Right atrium auricular region (tissue), 2 donors: ENCODE data around the gene ETV6. TPM values are rescaled to one million over a fixed set of nuclear protein-coding genes. Genes with fewer than 3 reads are reported as not detected.

ENCODE experiments used
- DNase-seq: peaks from one replicate; pipeline ENCODE4 v3.0.0-alpha.2; 2019; ENCODE audit warnings: low spot score
- H3K27ac ChIP-seq, 2 donors: fragments of 200-600 bp; sonication (generic); 1 replicate in 1 of 2; 2 replicates in 1 of 2; pipeline ENCODE4 v1.5.1; 2016 to 2019
- H3K27me3 ChIP-seq, 2 donors: fragments of 200-600 bp; sonication (generic); one replicate each; pipeline versions ENCODE4 v1.5.1 to v1.6.0; 2017 to 2019
- H3K36me3 ChIP-seq: fragments of 200-600 bp; sonication (generic); one replicate; pipeline ENCODE4 v1.5.1; 2016
- H3K4me1 ChIP-seq, 2 donors: fragments of 200-600 bp; sonication (generic); one replicate each; pipeline versions ENCODE4 v1.5.1 to v1.6.0; 2017 to 2019
- H3K4me3 ChIP-seq, 2 donors: fragments of 200-600 bp; sonication (generic); 1 replicate in 1 of 2; 2 replicates in 1 of 2; pipeline ENCODE4 v1.5.1; 2017 to 2019; ENCODE audit warnings: mild to moderate bottlenecking in 1 of 2, moderate library complexity in 1 of 2
- H3K9me3 ChIP-seq, 2 donors: fragments of 200-600 bp; sonication (generic); one replicate each; pipeline ENCODE4 v1.5.1; 2019
- CTCF ChIP-seq, 2 donors: fragments of 200-600 bp; sonication (generic); IDR thresholded peaks; one replicate each; pipeline ENCODE4 v1.5.1; 2019; ENCODE audit warnings: antibody characterized with exemption in 2 of 2
- total RNA-seq, 2 donors: library from RNA; depleted of rRNA; stranded (reverse); fragments of >200 nt; gene quantifications; one replicate each; pipeline ENCODE4 v1.1.0, GENCODE V29; 2016

Gene ETV6
- total RNA-seq, 2 donors from 2014 or later = 6.7 TPM

GRCh38 chr12:11722071-11722470 lies 72.6 kb downstream of the ETV6 start:
- DNase-seq = no peak
- Histone ChIP-seq H3K4me1 (peaks cover 0 to 40% of the 10 kb centered on the region in 2 donors), H3K27ac (no peak overlapping the region), H3K9me3 (no peaks in the 10 kb centered on the region), H3K4me3 (no peak overlapping the region), H3K36me3 (no peaks in the 10 kb centered on the region), H3K27me3 (no peaks in the 10 kb centered on the region)
- no peak for TF ChIP-seq CTCF (IDR thresholded peaks at IDR 0.05)

- Histone ChIP-seq H3K36me3 (no peaks in the 10 kb centered on the region), H3K4me1 (peaks cover 0 to 40% of the 10 kb centered on the region in 2 donors), H3K4me3 (no peak overlapping the region), H3K27ac (no peak overlapping the region), H3K9me3 (no peaks in the 10 kb centered on the region), H3K27me3 (no peaks in the 10 kb centered on the region)
- no peak for TF ChIP-seq CTCF (IDR thresholded peaks at IDR 0.05)
- DNase-seq = no peak
Observed at GRCh38 chr12:11722578-11723138, 73.2 kb downstream of the ETV6 start.

- Histone ChIP-seq H3K4me3 (no peak overlapping the region), H3K9me3 (no peaks in the 10 kb centered on the region), H3K36me3 (no peaks in the 10 kb centered on the region), H3K4me1 (peaks cover 0 to 34% of the 10 kb centered on the region in 2 donors), H3K27me3 (no peaks in the 10 kb centered on the region), H3K27ac (no peak overlapping the region)
- no peak for DNase-seq
- no peak for TF ChIP-seq CTCF (IDR thresholded peaks at IDR 0.05)
Observed at GRCh38 chr12:11723993-11724392, 74.5 kb downstream of the ETV6 start.

- H3K9me3 ChIP-seq = no peaks in the 10 kb centered on the region
- no peak overlapping the region for H3K27ac ChIP-seq
- no peaks in the 10 kb centered on the region for H3K27me3 ChIP-seq
- H3K4me3 ChIP-seq = no peak overlapping the region
- DNase-seq = no peak
- H3K36me3 ChIP-seq = no peaks in the 10 kb centered on the region
- peaks cover 0 to 25% of the 10 kb centered on the region in 2 donors for H3K4me1 ChIP-seq
- TF ChIP-seq CTCF (IDR thresholded peaks at IDR 0.05) = no peak
Observed at GRCh38 chr12:11724888-11725311, 75.4 kb downstream of the ETV6 start.

GRCh38 chr12:11725686-11726085 lies 76.2 kb downstream of the ETV6 start:
- TF ChIP-seq CTCF (IDR thresholded peaks at IDR 0.05) = no peak
- no peak overlapping the region for H3K27ac ChIP-seq
- H3K36me3 ChIP-seq = no peaks in the 10 kb centered on the region
- no peak overlapping the region for H3K4me3 ChIP-seq
- H3K9me3 ChIP-seq = no peaks in the 10 kb centered on the region
- DNase-seq = no peak
- no peaks in the 10 kb centered on the region for H3K27me3 ChIP-seq
- peaks cover 0 to 21% of the 10 kb centered on the region in 2 donors for H3K4me1 ChIP-seq

- H3K27ac ChIP-seq = no peak overlapping the region
- H3K36me3 ChIP-seq = no peaks in the 10 kb centered on the region
- no peak for TF ChIP-seq CTCF (IDR thresholded peaks at IDR 0.05)
- DNase-seq = no peak
- no peaks in the 10 kb centered on the region for H3K27me3 ChIP-seq
- H3K4me1 ChIP-seq = peaks cover 0 to 21% of the 10 kb centered on the region in 2 donors
- no peak overlapping the region for H3K4me3 ChIP-seq
- H3K9me3 ChIP-seq = no peaks in the 10 kb centered on the region
Observed at GRCh38 chr12:11726659-11727058, 77.2 kb downstream of the ETV6 start.
